ENCODE data around the gene DHX29.

The DHX29 gene

GRCh38 chr5:55232985-55233928 lies 74.2 kb downstream of the DHX29 start, which contains the start of gene CCNO:
Gene CCNO (minus strand): TSS chr5:55233608. CDS start chr5:55233523, 85 bp downstream.
- FAIRE-seq, result no peak
- DNase-seq (ENCODE audit: low spot score), result peak; percentile 62

GRCh38 chr5:55232271-55232984 lies 75.1 kb downstream of the DHX29 start:
- no peak for FAIRE-seq
- no peak for DNase-seq (ENCODE audit: low spot score)

GRCh38 chr5:55231919-55232270 lies 75.6 kb downstream of the DHX29 start:
- DNase-seq (ENCODE audit: low spot score) (no peak), FAIRE-seq (no peak)

GRCh38 chr5:55231029-55231918 lies 76.2 kb downstream of the DHX29 start:
- no peak for FAIRE-seq
- no peak for DNase-seq (ENCODE audit: low spot score)

- no peak for DNase-seq (ENCODE audit: low spot score)
- FAIRE-seq, result no peak
Observed at GRCh38 chr5:55230086-55230629, 77.3 kb downstream of the DHX29 start.

GRCh38 chr5:55227664-55228430 lies 79.6 kb downstream of the DHX29 start:
- no peak for FAIRE-seq
- no peak for DNase-seq (ENCODE audit: low spot score)

- FAIRE-seq (no peak), DNase-seq (ENCODE audit: low spot score) (peak; percentile 12)
Observed at GRCh38 chr5:55226934-55227663, 80.4 kb downstream of the DHX29 start, which contains the start of gene MCIDAS. Gene MCIDAS (minus strand): TSS chr5:55227315. CDS start chr5:55227138, 177 bp downstream.

GRCh38 chr5:55226027-55226933 lies 81.2 kb downstream of the DHX29 start:
- peak; percentile 56 for DNase-seq (ENCODE audit: low spot score)
- no peak for FAIRE-seq

GRCh38 chr5:55225346-55225745 lies 82.1 kb downstream of the DHX29 start:
- no peak for FAIRE-seq

GRCh38 chr5:55223812-55224240 lies 83.7 kb downstream of the DHX29 start:
- no peak for DNase-seq (ENCODE audit: low spot score)
- FAIRE-seq, result no peak

More at GRCh38 chr5:55225346-55225745, 82.1 kb downstream of the DHX29 start:
- no peak for DNase-seq (ENCODE audit: low spot score)

GRCh38 chr5:55222985-55223811 lies 84.3 kb downstream of the DHX29 start:
- no peak for FAIRE-seq
- no peak for DNase-seq (ENCODE audit: low spot score)

- FAIRE-seq, result no peak
- DNase-seq (ENCODE audit: low spot score), result no peak
Observed at GRCh38 chr5:55222092-55222984, 85.2 kb downstream of the DHX29 start.

- DNase-seq (ENCODE audit: low spot score), result no peak
- no peak for FAIRE-seq
Observed at GRCh38 chr5:55220433-55221185, 86.9 kb downstream of the DHX29 start.

GRCh38 chr5:55219770-55220169 lies 87.7 kb downstream of the DHX29 start:
- FAIRE-seq (no peak), DNase-seq (ENCODE audit: low spot score) (no peak)

GRCh38 chr5:55218967-55219366 lies 88.5 kb downstream of the DHX29 start:
- FAIRE-seq, result no peak
- DNase-seq (ENCODE audit: low spot score), result no peak
